Activated naive CD8-positive, alpha-beta T cell treated with anti-CD3 and anti-CD28 coated beads for 36 hours (primary cell): Measurements from ENCODE around the gene IFNA5. TPM values are rescaled to one million over a fixed set of nuclear protein-coding genes. Genes with fewer than 3 reads are reported as not detected.

Experiments
- DNase-seq: peaks from one replicate; pipeline ENCODE4 v3.0.0; 2021
- H3K27ac Mint-ChIP-seq: one replicate; pipeline ENCODE4 v1.8.0; 2022; ENCODE audit warnings: mild to moderate bottlenecking, moderate library complexity, mixed read lengths
- H3K27me3 Mint-ChIP-seq: one replicate; pipeline ENCODE4 v1.8.0; 2022; ENCODE audit warnings: mild to moderate bottlenecking, mixed read lengths
- H3K36me3 Mint-ChIP-seq: one replicate; pipeline ENCODE4 v1.8.0; 2021; ENCODE audit warnings: mild to moderate bottlenecking, mixed read lengths
- H3K4me1 Mint-ChIP-seq: one replicate; pipeline ENCODE4 v1.8.0; 2021; ENCODE audit warnings: mixed read lengths
- H3K4me3 Mint-ChIP-seq: one replicate; pipeline ENCODE4 v1.8.0; 2022; ENCODE audit warnings: mild to moderate bottlenecking, moderate library complexity, mixed read lengths
- H3K9me3 Mint-ChIP-seq: one replicate; pipeline ENCODE4 v1.8.0; 2022; ENCODE audit warnings: mixed read lengths
- total RNA-seq, 2 experiments: library from RNA; stranded (reverse); gene quantifications; one replicate each; pipeline ENCODE4 v1.2.3, GENCODE V29; 2021

IFNA5 gene
- total RNA-seq, 2 experiments from 2014 or later, result not detected

- no peak for DNase-seq
- Mint-ChIP-seq H3K9me3 (no peaks in the 10 kb centered on the region), H3K4me3 (no peak overlapping the region), H3K27me3 (no peaks in the 10 kb centered on the region), H3K4me1 (peaks cover 21% of the 10 kb centered on the region), H3K36me3 (no peaks in the 10 kb centered on the region), H3K27ac (no peak overlapping the region)
Observed at GRCh38 chr9:21316032-21316842, 11.1 kb upstream of the IFNA5 start.

GRCh38 chr9:21314152-21314551, 9.0 kb upstream of the IFNA5 start:
- H3K4me3 Mint-ChIP-seq, result no peak overlapping the region
- no peak for DNase-seq
- H3K36me3 Mint-ChIP-seq, result no peaks in the 10 kb centered on the region
- H3K27me3 Mint-ChIP-seq, result no peaks in the 10 kb centered on the region
- no peak overlapping the region for H3K27ac Mint-ChIP-seq
- H3K4me1 Mint-ChIP-seq, result peaks cover 10% of the 10 kb centered on the region
- H3K9me3 Mint-ChIP-seq, result no peaks in the 10 kb centered on the region

- H3K27me3 Mint-ChIP-seq, result peaks cover 8% of the 10 kb centered on the region
- H3K9me3 Mint-ChIP-seq, result no peaks in the 10 kb centered on the region
- DNase-seq, result no peak
- no peaks in the 10 kb centered on the region for H3K36me3 Mint-ChIP-seq
- H3K27ac Mint-ChIP-seq, result no peak overlapping the region
- no peak overlapping the region for H3K4me3 Mint-ChIP-seq
- peaks cover 6% of the 10 kb centered on the region for H3K4me1 Mint-ChIP-seq
Observed at GRCh38 chr9:21311889-21312288, 6.8 kb upstream of the IFNA5 start.

- Mint-ChIP-seq H3K36me3 (peaks cover 1% of the 10 kb centered on the region), H3K4me1 (peaks cover 14% of the 10 kb centered on the region), H3K9me3 (no peaks in the 10 kb centered on the region), H3K27ac (no peak overlapping the region), H3K4me3 (no peak overlapping the region), H3K27me3 (peaks cover 50% of the 10 kb centered on the region)
- no peak for DNase-seq
Observed at GRCh38 chr9:21295992-21296391, 9.1 kb downstream of the IFNA5 start.

GRCh38 chr9:21294904-21295538, 10.1 kb downstream of the IFNA5 start:
- peaks cover 47% of the 10 kb centered on the region for H3K27me3 Mint-ChIP-seq
- peaks cover 14% of the 10 kb centered on the region for H3K4me1 Mint-ChIP-seq
- no peak overlapping the region for H3K27ac Mint-ChIP-seq
- H3K4me3 Mint-ChIP-seq, result no peak overlapping the region
- peak; percentile 6 for DNase-seq
- no peaks in the 10 kb centered on the region for H3K9me3 Mint-ChIP-seq
- H3K36me3 Mint-ChIP-seq, result peaks cover under 1% of the 10 kb centered on the region

- DNase-seq, result peak; percentile 40
- H3K4me1 Mint-ChIP-seq, result peaks cover 14% of the 10 kb centered on the region
- H3K36me3 Mint-ChIP-seq, result no peaks in the 10 kb centered on the region
- no peak overlapping the region for H3K4me3 Mint-ChIP-seq
- peaks cover 48% of the 10 kb centered on the region for H3K27me3 Mint-ChIP-seq
- no peak overlapping the region for H3K27ac Mint-ChIP-seq
- H3K9me3 Mint-ChIP-seq, result no peaks in the 10 kb centered on the region
Observed at GRCh38 chr9:21294364-21294774, 10.7 kb downstream of the IFNA5 start.

- H3K4me1 Mint-ChIP-seq, result peaks cover 8% of the 10 kb centered on the region
- no peak for DNase-seq
- peaks cover 42% of the 10 kb centered on the region for H3K27me3 Mint-ChIP-seq
- no peaks in the 10 kb centered on the region for H3K36me3 Mint-ChIP-seq
- H3K9me3 Mint-ChIP-seq, result no peaks in the 10 kb centered on the region
- H3K27ac Mint-ChIP-seq, result no peak overlapping the region
- no peak overlapping the region for H3K4me3 Mint-ChIP-seq
Observed at GRCh38 chr9:21289848-21290247, 15.3 kb downstream of the IFNA5 start.

- Mint-ChIP-seq H3K27ac (no peak overlapping the region), H3K9me3 (no peaks in the 10 kb centered on the region), H3K36me3 (no peaks in the 10 kb centered on the region), H3K4me1 (no peaks in the 10 kb centered on the region), H3K27me3 (peaks cover 27% of the 10 kb centered on the region), H3K4me3 (no peak overlapping the region)
- DNase-seq, result no peak
Observed at GRCh38 chr9:21287280-21287679, 17.8 kb downstream of the IFNA5 start.

GRCh38 chr9:21286659-21287058, 18.5 kb downstream of the IFNA5 start:
- Mint-ChIP-seq H3K27ac (no peak overlapping the region), H3K4me1 (no peaks in the 10 kb centered on the region), H3K27me3 (peaks cover 26% of the 10 kb centered on the region), H3K4me3 (no peak overlapping the region), H3K36me3 (no peaks in the 10 kb centered on the region), H3K9me3 (no peaks in the 10 kb centered on the region)
- no peak for DNase-seq

- peaks cover 24% of the 10 kb centered on the region for H3K27me3 Mint-ChIP-seq
- no peaks in the 10 kb centered on the region for H3K36me3 Mint-ChIP-seq
- H3K27ac Mint-ChIP-seq, result no peak overlapping the region
- H3K9me3 Mint-ChIP-seq, result no peaks in the 10 kb centered on the region
- H3K4me3 Mint-ChIP-seq, result no peak overlapping the region
- no peak for DNase-seq
- H3K4me1 Mint-ChIP-seq, result no peaks in the 10 kb centered on the region
Observed at GRCh38 chr9:21286099-21286498, 19.0 kb downstream of the IFNA5 start.

GRCh38 chr9:21281275-21281674, 23.8 kb downstream of the IFNA5 start:
- Mint-ChIP-seq H3K4me1 (no peaks in the 10 kb centered on the region), H3K27ac (no peak overlapping the region), H3K27me3 (peaks cover 16% of the 10 kb centered on the region), H3K4me3 (no peak overlapping the region), H3K9me3 (no peaks in the 10 kb centered on the region), H3K36me3 (no peaks in the 10 kb centered on the region)
- DNase-seq, result no peak

GRCh38 chr9:21268347-21268657, 36.8 kb downstream of the IFNA5 start:
- no peak overlapping the region for H3K4me3 Mint-ChIP-seq

GRCh38 chr9:21267485-21268346, 37.4 kb downstream of the IFNA5 start:
- Mint-ChIP-seq H3K9me3 (peaks cover 3% of the 10 kb centered on the region), H3K36me3 (no peaks in the 10 kb centered on the region), H3K27ac (no peak overlapping the region), H3K4me3 (no peak overlapping the region), H3K4me1 (no peaks in the 10 kb centered on the region), H3K27me3 (peaks cover 13% of the 10 kb centered on the region)
- no peak for DNase-seq

More at GRCh38 chr9:21268347-21268657, 36.8 kb downstream of the IFNA5 start:
- Mint-ChIP-seq H3K36me3 (no peaks in the 10 kb centered on the region), H3K27ac (no peak overlapping the region), H3K9me3 (peaks cover 3% of the 10 kb centered on the region), H3K4me1 (no peaks in the 10 kb centered on the region), H3K27me3 (peaks cover 19% of the 10 kb centered on the region)
- DNase-seq, result no peak

- no peak overlapping the region for H3K4me3 Mint-ChIP-seq
- H3K27me3 Mint-ChIP-seq, result peaks cover 9% of the 10 kb centered on the region
- H3K4me1 Mint-ChIP-seq, result no peaks in the 10 kb centered on the region
- DNase-seq, result no peak
- H3K9me3 Mint-ChIP-seq, result peaks cover 3% of the 10 kb centered on the region
- H3K27ac Mint-ChIP-seq, result no peak overlapping the region
- no peaks in the 10 kb centered on the region for H3K36me3 Mint-ChIP-seq
Observed at GRCh38 chr9:21266733-21267484, 38.2 kb downstream of the IFNA5 start.
